CD14-positive monocyte (primary cell): ENCODE results near the gene SYT2. TPM values are rescaled to one million over a fixed set of nuclear protein-coding genes. Genes with fewer than 3 reads are reported as not detected.

Experiments
- DNase-seq, 3 donors: peaks; one replicate each; pipeline ENCODE4 v3.0.0-alpha.2; 2011 to 2022
- H2AFZ ChIP-seq: 2 replicates; pipeline ENCODE4 v1.6.0; 2012; ENCODE audit warnings: mild to moderate bottlenecking, low read depth, low read length, inconsistent platforms; ENCODE audit not compliant: insufficient read depth, poor library complexity, severe bottlenecking
- H3K27ac ChIP-seq, 2 donors: 1 replicate in 1 of 2; 2 replicates in 1 of 2; pipeline ENCODE4 v1.5.1; 2012 to 2013; ENCODE audit warnings: low read length in 2 of 2, control low read depth in 1 of 2, inconsistent platforms in 1 of 2, low read depth in 1 of 2, mild to moderate bottlenecking in 1 of 2
- H3K27me3 ChIP-seq, 2 donors: one replicate each; pipeline versions ENCODE4 v1.6.0 to v1.6.1; 2011 to 2013; ENCODE audit warnings: low read length in 2 of 2; ENCODE audit not compliant: control insufficient read depth in 2 of 2, insufficient read depth in 2 of 2
- H3K36me3 ChIP-seq, 2 donors: replicated peaks in 1 of 2; 1 replicate in 1 of 2; 2 replicates in 1 of 2; pipeline versions ENCODE4 v1.5.1 to v1.6.1; 2012 to 2013; ENCODE audit warnings: low read length in 2 of 2, control low read depth in 1 of 2, inconsistent platforms in 1 of 2, mild to moderate bottlenecking in 1 of 2; ENCODE audit not compliant: insufficient read depth in 2 of 2, control insufficient read depth in 1 of 2
- H3K4me1 ChIP-seq, 2 donors: 1 replicate in 1 of 2; 2 replicates in 1 of 2; pipeline versions ENCODE4 v1.5.1 to v1.6.1; 2012 to 2013; ENCODE audit warnings: low read length in 2 of 2, control low read depth in 1 of 2, inconsistent platforms in 1 of 2, mild to moderate bottlenecking in 1 of 2, moderate library complexity in 1 of 2; ENCODE audit not compliant: insufficient read depth in 2 of 2, control insufficient read depth in 1 of 2
- H3K4me2 ChIP-seq: replicated peaks from 2 replicates; pipeline ENCODE3; 2012; ENCODE audit warnings: low read length, moderate library complexity, mild to moderate bottlenecking; ENCODE audit not compliant: poor library complexity, severe bottlenecking; ENCODE audit errors: extremely low read depth
- H3K4me3 ChIP-seq, 3 experiments: fragments of 200-600 bp in 1 of 3; sonication (generic) in 1 of 3; replicated peaks in 1 of 3; 1 replicate in 2 of 3; 2 replicates in 1 of 3; pipeline ENCODE4 v1.5.1; 2011 to 2013; ENCODE audit warnings: low read length in 3 of 3, mild to moderate bottlenecking in 3 of 3, control low read depth in 2 of 3, low read depth in 2 of 3, inconsistent platforms in 1 of 3, moderate library complexity in 1 of 3
- H3K79me2 ChIP-seq: 2 replicates; pipeline ENCODE4 v1.6.0; 2012; ENCODE audit warnings: mild to moderate bottlenecking, control low read depth, inconsistent platforms, low read length, moderate library complexity; ENCODE audit not compliant: insufficient read depth
- H3K9ac ChIP-seq: 2 replicates; pipeline ENCODE4 v1.6.0; 2017; ENCODE audit warnings: low read length, mild to moderate bottlenecking; ENCODE audit not compliant: insufficient read depth, poor library complexity, severe bottlenecking
- H3K9me3 ChIP-seq, 2 donors: replicated peaks in 1 of 2; 1 replicate in 1 of 2; 2 replicates in 1 of 2; pipeline versions ENCODE4 v1.5.1 to v1.6.1; 2012 to 2013; ENCODE audit warnings: low read length in 2 of 2, control low read depth in 1 of 2; ENCODE audit not compliant: control insufficient read depth in 1 of 2, insufficient read depth in 1 of 2
- H4K20me1 ChIP-seq: 2 replicates; pipeline ENCODE4 v1.6.0; 2012; ENCODE audit warnings: mild to moderate bottlenecking, low read length, control low read depth, moderate library complexity; ENCODE audit not compliant: insufficient read depth
- H3K27ac Mint-ChIP-seq, 7 donors: one replicate each; pipeline ENCODE4 v1.8.0; 2020; ENCODE audit warnings: mild to moderate bottlenecking in 7 of 7, mixed read lengths in 7 of 7, moderate library complexity in 6 of 7, inconsistent platforms in 2 of 7
- H3K27me3 Mint-ChIP-seq, 3 donors: one replicate each; pipeline ENCODE4 v1.8.0; 2021 to 2022; ENCODE audit warnings: low read depth in 3 of 3, mild to moderate bottlenecking in 3 of 3, mixed read lengths in 3 of 3, moderate library complexity in 3 of 3, inconsistent platforms in 1 of 3
- H3K36me3 Mint-ChIP-seq, 2 donors: one replicate each; pipeline ENCODE4 v1.8.0; 2020; ENCODE audit warnings: mixed read lengths in 2 of 2, inconsistent platforms in 1 of 2, mild to moderate bottlenecking in 1 of 2
- H3K4me1 Mint-ChIP-seq: one replicate; pipeline ENCODE4 v1.8.0; 2020; ENCODE audit warnings: mild to moderate bottlenecking, mixed read lengths
- H3K4me3 Mint-ChIP-seq, 2 donors: one replicate each; pipeline ENCODE4 v1.8.0; 2020; ENCODE audit warnings: mild to moderate bottlenecking in 2 of 2, mixed read lengths in 2 of 2, moderate library complexity in 1 of 2
- H3K9me3 Mint-ChIP-seq, 7 donors: one replicate each; pipeline ENCODE4 v1.8.0; 2020 to 2022; ENCODE audit warnings: mixed read lengths in 7 of 7, mild to moderate bottlenecking in 6 of 7, moderate library complexity in 6 of 7, inconsistent platforms in 2 of 7
- WGBS: methylation state at CpG from one replicate; pipeline ENCODE4 v1.1.5; 2013; ENCODE audit warnings: missing lambda C conversion rate; ENCODE audit not compliant: insufficient coverage; 5-methylcytosine and 5-hydroxymethylcytosine counted together
- intact Hi-C, 2 donors: fragments of 100-400 bp; cut with micrococcal nuclease; formaldehyde crosslinking; loops; one replicate each; pipeline versions ENCODE4 v1.15.0 to v1.15.1; 2023
- polyA plus RNA-seq, 3 donors: library from polyadenylated mRNA; depleted of rRNA in 1 of 3; unstranded in 2 of 3; stranded (reverse) in 1 of 3; fragments of 300-500 nt in 2 of 3; fragments of >200 nt in 1 of 3; fragmentation: Illumina TruSeq in 2 of 3; gene quantifications; 1 replicate in 2 of 3; 2 replicates in 1 of 3; pipeline ENCODE4 v1.2.3, GENCODE V29; 2012 to 2021
- TF ChIP-seq, protein P1 (sequence below): fragments of 200-600 bp; IDR thresholded peaks from one replicate; pipeline ENCODE4 v1.8.0; 2022; ENCODE audit warnings: antibody characterized with exemption, mild to moderate bottlenecking

SYT2 gene
- polyA plus RNA-seq, 3 donors = not detected

DNA sequence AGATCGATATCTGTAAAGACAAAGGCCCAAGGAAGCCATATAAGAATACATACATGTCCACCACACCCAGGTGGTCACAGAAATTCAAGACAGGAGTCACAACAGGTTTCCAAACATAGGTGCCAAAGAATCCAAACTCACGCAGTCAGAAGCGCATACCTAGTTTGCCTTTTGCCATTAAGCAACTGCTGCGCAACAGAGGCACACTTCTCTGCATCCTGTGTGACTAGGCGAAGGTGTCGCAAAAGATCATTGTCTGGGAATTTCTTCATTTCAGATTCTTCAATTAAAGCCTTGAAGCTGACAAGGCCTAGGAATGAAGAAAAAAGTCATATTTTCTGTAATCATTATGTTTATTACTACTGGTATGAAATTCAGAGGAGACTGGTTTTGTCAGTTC is 32.2 kb upstream of the SYT2 start:
- Histone ChIP-seq H3K27me3 (no peaks in the 10 kb centered on the region), H3K4me2 (no peak overlapping the region), H3K79me2 (no peaks in the 10 kb centered on the region), H3K4me3 (no peak overlapping the region), H4K20me1 (no peaks in the 10 kb centered on the region), H3K9ac (no peak overlapping the region), H3K4me1 (peaks cover 6 to 10% of the 10 kb centered on the region in 2 donors), H2AFZ (no peak overlapping the region), H3K9me3 (no peaks in the 10 kb centered on the region), H3K36me3 (peaks cover 36 to 75% of the 10 kb centered on the region in 2 donors), H3K27ac (no peak overlapping the region)
- Mint-ChIP-seq H3K27ac (no peak overlapping the region), H3K4me1 (peaks cover 22% of the 10 kb centered on the region), H3K9me3 (peaks cover 0 to 2% (median 0%) of the 10 kb centered on the region in 7 donors), H3K27me3 (no peaks in the 10 kb centered on the region), H3K4me3 (no peak overlapping the region), H3K36me3 (peaks cover 64 to 71% of the 10 kb centered on the region in 2 donors)
- intact Hi-C loops = no loop called here
- 79% methylated on average over 6 of the region's 6 CpGs for WGBS
- DNase-seq = no peak
- TF ChIP-seq, protein P1, sequence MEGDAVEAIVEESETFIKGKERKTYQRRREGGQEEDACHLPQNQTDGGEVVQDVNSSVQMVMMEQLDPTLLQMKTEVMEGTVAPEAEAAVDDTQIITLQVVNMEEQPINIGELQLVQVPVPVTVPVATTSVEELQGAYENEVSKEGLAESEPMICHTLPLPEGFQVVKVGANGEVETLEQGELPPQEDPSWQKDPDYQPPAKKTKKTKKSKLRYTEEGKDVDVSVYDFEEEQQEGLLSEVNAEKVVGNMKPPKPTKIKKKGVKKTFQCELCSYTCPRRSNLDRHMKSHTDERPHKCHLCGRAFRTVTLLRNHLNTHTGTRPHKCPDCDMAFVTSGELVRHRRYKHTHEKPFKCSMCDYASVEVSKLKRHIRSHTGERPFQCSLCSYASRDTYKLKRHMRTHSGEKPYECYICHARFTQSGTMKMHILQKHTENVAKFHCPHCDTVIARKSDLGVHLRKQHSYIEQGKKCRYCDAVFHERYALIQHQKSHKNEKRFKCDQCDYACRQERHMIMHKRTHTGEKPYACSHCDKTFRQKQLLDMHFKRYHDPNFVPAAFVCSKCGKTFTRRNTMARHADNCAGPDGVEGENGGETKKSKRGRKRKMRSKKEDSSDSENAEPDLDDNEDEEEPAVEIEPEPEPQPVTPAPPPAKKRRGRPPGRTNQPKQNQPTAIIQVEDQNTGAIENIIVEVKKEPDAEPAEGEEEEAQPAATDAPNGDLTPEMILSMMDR = no peak

- no peak for DNase-seq
- Histone ChIP-seq H3K9me3 (no peaks in the 10 kb centered on the region), H3K4me3 (no peak overlapping the region), H3K36me3 (peaks cover 74 to 98% of the 10 kb centered on the region in 2 donors), H3K4me2 (no peak overlapping the region), H3K9ac (no peak overlapping the region), H3K27me3 (no peaks in the 10 kb centered on the region), H3K79me2 (no peaks in the 10 kb centered on the region), H4K20me1 (no peaks in the 10 kb centered on the region), H2AFZ (no peak overlapping the region), H3K27ac (no peak overlapping the region), H3K4me1 (no peaks in the 10 kb centered on the region)
- Mint-ChIP-seq H3K27ac (no peak overlapping the region), H3K4me3 (no peak overlapping the region), H3K27me3 (no peaks in the 10 kb centered on the region), H3K4me1 (no peaks in the 10 kb centered on the region), H3K36me3 (peaks cover 83% of the 10 kb centered on the region in 2 donors), H3K9me3 (peaks cover 0 to 2% (median 0%) of the 10 kb centered on the region in 7 donors)
- TF ChIP-seq, protein P1 = no peak
- WGBS = 98% methylated on average over 10 of the region's 10 CpGs
- intact Hi-C loops = no loop called here
Measured at GRCh38 chr1:202733251-202733650, 23.0 kb upstream of the SYT2 start.
